Head of caudate nucleus (tissue), 42 donors: ENCODE results near the gene DHX58.
A peak's percentile ranks its signal among the peaks of the same experiment; 100 is the strongest.

Experiments
- DNase-seq, 42 donors: peaks; one replicate each; pipeline versions ENCODE4 v3.0.0 to v3.0.0-alpha.2; 2020 to 2021; ENCODE audit warnings: mixed read lengths in 7 of 42
- intact Hi-C: fragments of 100-400 bp; cut with DNase I; formaldehyde crosslinking; loops from one replicate; pipeline ENCODE4 v1.15.0; 2022

The DHX58 gene

GRCh38 chr17:42113293-42114069, 967 bp upstream of the DHX58 start:
- intact Hi-C loops, result loop anchor here (10.0 kb wide), 1 partner anchor 149 kb away; the partner anchor contains the start of gene CNP

GRCh38 chr17:42111871-42112551, 503 bp downstream of the DHX58 start:
- intact Hi-C loops, result loop anchor here (10.0 kb wide), 1 partner anchor 147 kb away; the partner anchor contains the start of gene CNP
- peak in 37 of 42 donors; percentile 19 to 78 (median 50) for DNase-seq

More at GRCh38 chr17:42113293-42114069, 967 bp upstream of the DHX58 start:
- no peak for DNase-seq

GRCh38 chr17:42111265-42111636, 1.3 kb downstream of the DHX58 start:
- no peak for DNase-seq
- intact Hi-C loops, result loop anchor here (10.0 kb wide), 1 partner anchor 146 kb away; the partner anchor contains the start of gene CNP

- no peak for DNase-seq
- intact Hi-C loops, result loop anchor here (10.0 kb wide), 1 partner anchor 146 kb away; the partner anchor contains the start of gene CNP
These were observed 1.9 kb downstream of the DHX58 start for GRCh38 chr17:42110301-42111264.

- DNase-seq, result no peak
- intact Hi-C loops, result no loop called here
These were observed 3.4 kb downstream of the DHX58 start for GRCh38 chr17:42109086-42109485.

- intact Hi-C loops, result no loop called here
- DNase-seq, result peak; percentile 55 to 95 (median 84)
These were observed 4.6 kb downstream of the DHX58 start for GRCh38 chr17:42107597-42108576.

GRCh38 chr17:42107124-42107523, 5.4 kb downstream of the DHX58 start:
- intact Hi-C loops, result no loop called here

GRCh38 chr17:42106009-42106408, 6.5 kb downstream of the DHX58 start:
- intact Hi-C loops, result no loop called here
- no peak for DNase-seq

More at GRCh38 chr17:42107124-42107523, 5.4 kb downstream of the DHX58 start:
- DNase-seq, result no peak

- intact Hi-C loops, result loop anchor here (5.0 kb wide), 1 partner anchor 77 kb away; no protein-coding TSS in a partner anchor
These were observed 8.2 kb downstream of the DHX58 start for GRCh38 chr17:42104264-42104663.

GRCh38 chr17:42103221-42103954, 9.1 kb downstream of the DHX58 start:
- intact Hi-C loops, result loop anchor here (5.0 kb wide), 1 partner anchor 76 kb away; no protein-coding TSS in a partner anchor
- no peak for DNase-seq

More at GRCh38 chr17:42104264-42104663, 8.2 kb downstream of the DHX58 start:
- no peak for DNase-seq

- intact Hi-C loops, result loop anchor here (5.0 kb wide), 1 partner anchor 74 kb away; no protein-coding TSS in a partner anchor
- peak in 41 of 42 donors; percentile 63 to 92 (median 79) for DNase-seq
These were observed 10.8 kb downstream of the DHX58 start for GRCh38 chr17:42101513-42102292.

GRCh38 chr17:42098730-42099399, 13.6 kb downstream of the DHX58 start:
- no peak for DNase-seq
- intact Hi-C loops, result no loop called here

GRCh38 chr17:42097691-42098631, 14.6 kb downstream of the DHX58 start, which contains the start of gene ZNF385C:
Gene ZNF385C, minus strand, starts transcription at chr17:42098473. Its CDS starts 35,417 bp downstream, at chr17:42063056.
- DNase-seq, result no peak
- intact Hi-C loops, result no loop called here

- DNase-seq, result no peak
- intact Hi-C loops, result no loop called here
These were observed 16.0 kb downstream of the DHX58 start for GRCh38 chr17:42096360-42097111.
